Muscle of leg (tissue), 11 donors: ENCODE results near the gene DYNC2LI1. TPM values are rescaled to one million over a fixed set of nuclear protein-coding genes. Genes with fewer than 3 reads are reported as not detected.

Experiments used
- DNase-seq: peaks from one replicate; pipeline ENCODE4 v3.0.0; 2013
- H3K27ac ChIP-seq: one replicate; pipeline ENCODE4 v1.5.1; 2013; ENCODE audit warnings: mild to moderate bottlenecking, low read length, control low read depth
- H3K27me3 ChIP-seq: one replicate; pipeline ENCODE4 v1.6.1; 2013; ENCODE audit warnings: low read length; ENCODE audit not compliant: control insufficient read depth, insufficient read depth
- H3K36me3 ChIP-seq: one replicate; pipeline ENCODE4 v1.6.1; 2013; ENCODE audit warnings: low read length; ENCODE audit not compliant: control insufficient read depth, insufficient read depth
- H3K4me1 ChIP-seq: one replicate; pipeline ENCODE4 v1.6.1; 2013; ENCODE audit warnings: low read length; ENCODE audit not compliant: control insufficient read depth, insufficient read depth
- H3K4me3 ChIP-seq: one replicate; pipeline ENCODE4 v1.5.1; 2013; ENCODE audit warnings: low read length, control low read depth
- H3K9me3 ChIP-seq: replicated peaks from 2 replicates; pipeline ENCODE4 v1.6.1; 2013; ENCODE audit warnings: low read depth, low read length; ENCODE audit not compliant: control insufficient read depth
- WGBS: methylation state at CpG from one replicate; pipeline ENCODE4 v1.1.5; 2013; ENCODE audit warnings: missing lambda C conversion rate; ENCODE audit not compliant: insufficient coverage; 5-methylcytosine and 5-hydroxymethylcytosine counted together
- polyA plus RNA-seq, 8 donors: library from polyadenylated mRNA; unstranded; fragments of 120-200 nt; gene quantifications; one replicate each; pipeline versions ENCODE4 v1.2.1 to v1.2.3, GENCODE V29; 2013; ENCODE audit warnings: inconsistent platforms in 1 of 8, low replicate concordance in 1 of 8; ENCODE audit not compliant: insufficient read length in 8 of 8, insufficient read depth in 1 of 8
- total RNA-seq: library from RNA; stranded (reverse); fragments of 120-200 nt; gene quantifications from one replicate; pipeline ENCODE4 v1.2.4, GENCODE V29; 2013

Gene DYNC2LI1
- total and polyA plus RNA-seq, 9 donors = 14.9 to 22.3 (median 17.6) TPM

DNA sequence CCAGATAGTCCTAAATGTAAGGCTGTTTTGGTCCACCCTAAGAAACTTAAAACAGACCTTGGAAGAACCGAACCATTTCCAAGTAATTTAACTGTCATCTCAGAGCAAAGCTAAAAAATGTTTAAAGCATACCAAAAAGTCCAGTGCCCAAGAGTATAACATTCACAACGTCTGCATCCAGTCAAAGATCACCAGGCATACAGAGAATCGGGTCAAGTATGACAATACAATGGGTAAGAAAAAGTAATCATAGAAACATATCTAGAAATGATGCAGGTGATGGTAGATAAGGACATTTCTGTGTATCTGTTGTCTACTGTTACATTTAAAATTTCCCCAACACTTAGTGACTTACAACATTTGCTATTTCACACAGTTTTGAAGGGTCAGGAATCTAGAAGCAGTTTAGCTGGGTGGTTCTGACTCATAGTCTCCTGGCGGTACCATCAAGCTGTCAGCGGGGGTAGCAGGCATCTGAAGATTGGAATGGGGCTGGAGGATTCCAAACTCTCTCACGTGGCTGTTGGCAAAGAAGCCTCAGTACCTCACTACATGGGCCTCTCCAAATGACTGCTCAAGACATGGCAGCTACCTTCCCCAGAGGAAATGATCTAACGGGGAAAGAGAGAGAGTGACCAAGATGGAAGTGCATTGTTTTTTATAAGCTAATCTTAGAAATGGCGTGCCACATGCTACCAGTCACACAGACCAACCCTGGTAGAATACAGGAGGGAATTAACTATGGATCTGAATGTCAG is 36.6 kb upstream of the DYNC2LI1 start:
- Histone ChIP-seq H3K27ac (no peak overlapping the region), H3K27me3 (no peaks in the 10 kb centered on the region), H3K4me1 (no peaks in the 10 kb centered on the region), H3K9me3 (no peaks in the 10 kb centered on the region), H3K36me3 (no peaks in the 10 kb centered on the region), H3K4me3 (no peak overlapping the region)
- 82% methylated on average over 2 of the region's 8 CpGs for WGBS
- DNase-seq = peak; percentile 39

DNA sequence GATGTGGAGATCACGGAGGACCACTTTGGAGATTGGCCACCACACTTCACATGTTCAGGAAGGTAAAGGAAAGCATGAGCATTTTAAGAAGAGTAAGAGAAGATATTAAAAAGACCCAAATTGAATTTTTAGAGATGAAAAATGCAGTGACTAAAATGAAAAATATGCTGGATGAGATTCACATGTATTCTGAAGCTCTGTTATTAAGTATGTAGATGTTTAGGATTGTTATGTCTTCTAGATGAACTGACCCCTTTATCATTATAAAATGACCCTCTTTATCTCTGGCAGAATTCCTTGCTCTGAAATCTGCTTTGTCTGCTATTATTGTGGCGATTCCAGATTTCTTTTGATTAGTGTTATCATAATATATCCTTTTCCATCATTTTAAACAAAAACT is 36.0 kb upstream of the DYNC2LI1 start:
- no peak overlapping the region for H3K27ac ChIP-seq
- WGBS = 86% methylated on average over 1 of the region's 2 CpGs
- no peaks in the 10 kb centered on the region for H3K27me3 ChIP-seq
- no peaks in the 10 kb centered on the region for H3K9me3 ChIP-seq
- no peak for DNase-seq
- H3K4me3 ChIP-seq = no peak overlapping the region
- no peaks in the 10 kb centered on the region for H3K36me3 ChIP-seq
- no peaks in the 10 kb centered on the region for H3K4me1 ChIP-seq

DNA sequence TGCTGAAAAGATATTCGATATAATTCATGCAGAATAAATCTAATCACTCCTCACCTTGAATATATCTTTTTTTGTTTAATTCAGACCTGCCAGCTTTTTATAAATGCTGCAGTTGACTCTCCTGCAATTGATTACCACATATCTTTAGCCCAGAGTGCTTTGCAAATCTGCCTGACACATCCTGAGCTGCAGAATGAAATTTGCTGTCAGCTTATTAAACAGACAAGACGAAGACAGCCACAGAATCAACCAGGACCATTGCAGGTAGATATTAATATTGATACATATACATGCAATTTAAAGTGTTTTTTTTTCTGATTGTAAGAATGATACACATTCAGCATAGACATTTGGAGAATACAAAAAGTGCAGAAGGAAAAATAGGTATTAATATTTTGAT is 35.6 kb upstream of the DYNC2LI1 start:
- Histone ChIP-seq H3K36me3 (no peaks in the 10 kb centered on the region), H3K4me3 (no peak overlapping the region), H3K9me3 (no peaks in the 10 kb centered on the region), H3K27ac (no peak overlapping the region), H3K27me3 (no peaks in the 10 kb centered on the region), H3K4me1 (no peaks in the 10 kb centered on the region)
- DNase-seq = no peak
- no CpG with 5 or more reads among the region's 2 CpGs for WGBS

DNA sequence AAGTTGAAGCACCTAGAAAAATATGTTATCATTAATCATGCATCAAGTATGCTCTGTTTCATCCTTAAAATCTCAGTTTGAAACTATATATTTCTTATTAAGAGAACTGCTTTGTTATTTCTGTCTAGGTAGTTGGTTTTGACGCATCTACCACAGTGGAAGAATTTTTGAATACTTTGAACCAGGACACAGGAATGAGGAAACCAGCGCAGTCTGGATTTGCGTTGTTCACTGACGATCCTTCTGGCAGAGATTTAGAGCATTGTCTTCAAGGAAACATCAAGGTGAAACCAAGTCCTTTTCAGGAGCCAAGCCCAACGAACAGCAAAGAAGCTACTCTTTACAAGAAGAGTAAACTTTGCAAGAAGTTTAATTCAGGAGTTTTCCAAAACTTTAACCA is 30.1 kb upstream of the DYNC2LI1 start:
- Histone ChIP-seq H3K27me3 (no peaks in the 10 kb centered on the region), H3K4me1 (no peaks in the 10 kb centered on the region), H3K36me3 (no peaks in the 10 kb centered on the region), H3K9me3 (no peaks in the 10 kb centered on the region), H3K27ac (no peak overlapping the region), H3K4me3 (no peak overlapping the region)
- no peak for DNase-seq
- no CpG with 5 or more reads among the region's 5 CpGs for WGBS

GRCh38 chr2:43745457-43745856 is 28.4 kb upstream of the DYNC2LI1 start:
- H3K27me3 ChIP-seq = no peaks in the 10 kb centered on the region
- H3K4me3 ChIP-seq = no peak overlapping the region
- H3K9me3 ChIP-seq = no peaks in the 10 kb centered on the region
- H3K4me1 ChIP-seq = no peaks in the 10 kb centered on the region
- H3K27ac ChIP-seq = peak overlapping the region; percentile 2
- no peaks in the 10 kb centered on the region for H3K36me3 ChIP-seq
- WGBS = no CpG with 5 or more reads among the region's 3 CpGs
- DNase-seq = peak; percentile 90

DNA sequence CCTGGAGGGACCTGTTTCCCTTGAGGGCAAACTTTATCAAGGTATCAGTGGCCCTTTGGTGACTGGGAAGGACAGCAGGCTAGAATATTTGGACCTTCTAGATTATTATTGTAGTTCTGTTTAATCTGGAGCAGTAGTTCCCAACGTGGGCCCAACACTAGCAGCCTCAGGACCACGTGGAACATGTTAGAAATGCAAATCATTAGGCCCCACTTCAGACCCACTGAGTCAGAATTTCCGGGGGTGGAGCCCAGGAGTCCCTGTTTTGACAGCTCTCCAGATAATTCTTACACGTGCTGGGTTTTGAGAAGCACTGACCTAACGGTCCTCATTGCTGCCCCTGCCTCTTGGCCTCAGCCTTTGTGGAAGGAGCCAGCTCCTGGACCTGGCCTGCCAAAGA is 25.5 kb upstream of the DYNC2LI1 start:
- WGBS = 58% methylated on average over 3 of the region's 5 CpGs

DNA sequence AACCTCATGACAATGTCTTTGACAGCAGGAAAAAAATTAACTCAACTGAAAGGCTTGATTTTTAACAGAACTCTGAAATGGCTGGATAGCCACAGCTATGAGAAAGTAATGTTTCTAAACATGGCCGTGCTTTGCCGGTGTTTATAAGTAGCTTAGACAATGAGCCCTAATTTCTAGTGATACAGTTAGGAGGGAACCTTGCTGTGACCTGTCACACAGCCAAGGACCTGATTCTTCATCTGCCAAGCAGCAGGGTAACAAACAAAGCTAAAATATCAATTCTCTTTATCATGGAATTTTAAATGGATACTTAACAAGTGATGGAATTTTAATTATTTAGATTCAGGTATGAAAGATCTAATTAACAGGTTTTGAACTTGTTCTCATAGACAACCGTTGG is 24.3 kb upstream of the DYNC2LI1 start:
- Histone ChIP-seq H3K9me3 (no peaks in the 10 kb centered on the region), H3K36me3 (no peaks in the 10 kb centered on the region), H3K27me3 (no peaks in the 10 kb centered on the region), H3K27ac (no peak overlapping the region), H3K4me3 (no peak overlapping the region), H3K4me1 (peaks cover 5% of the 10 kb centered on the region)
- WGBS = 86% methylated on average over 2 of the region's 3 CpGs
- DNase-seq = no peak

More for the DNA sequence above, 25.5 kb upstream of the DYNC2LI1 start:
- H3K27ac ChIP-seq = no peak overlapping the region
- H3K36me3 ChIP-seq = no peaks in the 10 kb centered on the region
- no peak for DNase-seq
- peaks cover 5% of the 10 kb centered on the region for H3K4me1 ChIP-seq
- no peaks in the 10 kb centered on the region for H3K9me3 ChIP-seq
- H3K27me3 ChIP-seq = no peaks in the 10 kb centered on the region
- no peak overlapping the region for H3K4me3 ChIP-seq

DNA sequence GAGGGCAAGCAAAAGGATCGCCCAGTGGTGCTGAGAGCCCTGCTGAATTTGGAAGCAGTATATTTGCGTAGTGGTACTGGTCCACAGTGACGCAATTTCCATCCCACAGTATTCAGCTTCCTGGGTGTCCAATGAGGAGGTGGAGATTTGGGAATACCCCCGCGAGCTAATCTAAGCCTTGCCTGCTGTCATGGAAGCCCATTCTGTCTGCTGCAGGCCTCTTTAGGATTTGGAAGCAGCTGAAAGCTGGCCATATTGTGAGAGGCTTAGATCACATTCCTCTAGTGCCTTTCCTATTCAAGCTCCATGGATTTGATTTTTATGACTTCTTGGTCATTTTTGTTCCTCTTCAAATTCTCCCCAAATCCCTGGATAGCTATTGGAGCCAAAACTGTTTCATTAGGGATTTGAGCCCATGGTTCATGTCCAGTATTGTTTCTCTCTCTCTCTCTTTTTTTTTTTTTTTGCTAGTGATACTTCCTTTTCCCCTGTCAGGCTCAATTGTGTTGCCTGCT is 22.3 kb upstream of the DYNC2LI1 start:
- WGBS = 80% methylated on average over 1 of the region's 5 CpGs
- Histone ChIP-seq H3K4me3 (no peak overlapping the region), H3K36me3 (no peaks in the 10 kb centered on the region), H3K9me3 (no peaks in the 10 kb centered on the region), H3K27me3 (no peaks in the 10 kb centered on the region), H3K4me1 (peaks cover 5% of the 10 kb centered on the region), H3K27ac (no peak overlapping the region)
- peak; percentile 20 for DNase-seq

GRCh38 chr2:43752302-43752701 is 21.5 kb upstream of the DYNC2LI1 start:
- no peaks in the 10 kb centered on the region for H3K27me3 ChIP-seq
- DNase-seq = no peak
- H3K27ac ChIP-seq = no peak overlapping the region
- H3K4me1 ChIP-seq = peaks cover 5% of the 10 kb centered on the region
- H3K36me3 ChIP-seq = no peaks in the 10 kb centered on the region
- no peak overlapping the region for H3K4me3 ChIP-seq
- no peaks in the 10 kb centered on the region for H3K9me3 ChIP-seq

GRCh38 chr2:43754180-43754579 is 19.7 kb upstream of the DYNC2LI1 start:
- Histone ChIP-seq H3K36me3 (no peaks in the 10 kb centered on the region), H3K4me1 (peaks cover 5% of the 10 kb centered on the region), H3K4me3 (no peak overlapping the region), H3K9me3 (no peaks in the 10 kb centered on the region), H3K27ac (no peak overlapping the region), H3K27me3 (no peaks in the 10 kb centered on the region)
- WGBS = no CpG with 5 or more reads among the region's 7 CpGs
- no peak for DNase-seq
